ENCODE data around the gene TUFT1. TPM values are rescaled to one million over a fixed set of nuclear protein-coding genes. Genes with fewer than 3 reads are reported as not detected.

TUFT1 gene
- total RNA-seq, 1 donor, result 5.4 TPM

DNA sequence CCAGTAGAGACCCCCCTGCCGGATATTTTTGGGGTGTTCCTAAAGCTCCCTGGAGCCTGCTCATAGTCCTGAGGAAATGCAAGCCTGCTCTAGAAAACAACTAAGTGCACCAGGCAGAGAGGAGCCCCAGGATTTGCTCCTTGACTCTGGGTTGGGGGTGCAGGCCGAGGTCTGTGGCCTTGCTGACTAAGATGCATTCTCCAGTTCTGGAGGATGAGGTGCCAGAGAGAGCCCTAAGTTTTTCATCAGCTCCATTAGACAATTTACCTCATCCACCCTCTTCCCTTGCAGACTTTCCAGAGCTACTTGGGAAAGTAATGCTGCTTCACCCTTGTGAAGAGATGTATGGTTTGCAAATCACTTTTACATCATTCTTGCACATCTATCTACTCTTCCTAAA lies 9.1 kb downstream of the TUFT1 start:
- DNase-seq (ENCODE audit: low read depth), result no peak
- no peak overlapping the region for H3K4me3 ChIP-seq (ENCODE audit: low read depth, low read length)
- TF ChIP-seq, protein P1, sequence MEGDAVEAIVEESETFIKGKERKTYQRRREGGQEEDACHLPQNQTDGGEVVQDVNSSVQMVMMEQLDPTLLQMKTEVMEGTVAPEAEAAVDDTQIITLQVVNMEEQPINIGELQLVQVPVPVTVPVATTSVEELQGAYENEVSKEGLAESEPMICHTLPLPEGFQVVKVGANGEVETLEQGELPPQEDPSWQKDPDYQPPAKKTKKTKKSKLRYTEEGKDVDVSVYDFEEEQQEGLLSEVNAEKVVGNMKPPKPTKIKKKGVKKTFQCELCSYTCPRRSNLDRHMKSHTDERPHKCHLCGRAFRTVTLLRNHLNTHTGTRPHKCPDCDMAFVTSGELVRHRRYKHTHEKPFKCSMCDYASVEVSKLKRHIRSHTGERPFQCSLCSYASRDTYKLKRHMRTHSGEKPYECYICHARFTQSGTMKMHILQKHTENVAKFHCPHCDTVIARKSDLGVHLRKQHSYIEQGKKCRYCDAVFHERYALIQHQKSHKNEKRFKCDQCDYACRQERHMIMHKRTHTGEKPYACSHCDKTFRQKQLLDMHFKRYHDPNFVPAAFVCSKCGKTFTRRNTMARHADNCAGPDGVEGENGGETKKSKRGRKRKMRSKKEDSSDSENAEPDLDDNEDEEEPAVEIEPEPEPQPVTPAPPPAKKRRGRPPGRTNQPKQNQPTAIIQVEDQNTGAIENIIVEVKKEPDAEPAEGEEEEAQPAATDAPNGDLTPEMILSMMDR (IDR thresholded peaks at IDR 0.05; ENCODE audit: insufficient read depth, low read length), result no peak

DNA sequence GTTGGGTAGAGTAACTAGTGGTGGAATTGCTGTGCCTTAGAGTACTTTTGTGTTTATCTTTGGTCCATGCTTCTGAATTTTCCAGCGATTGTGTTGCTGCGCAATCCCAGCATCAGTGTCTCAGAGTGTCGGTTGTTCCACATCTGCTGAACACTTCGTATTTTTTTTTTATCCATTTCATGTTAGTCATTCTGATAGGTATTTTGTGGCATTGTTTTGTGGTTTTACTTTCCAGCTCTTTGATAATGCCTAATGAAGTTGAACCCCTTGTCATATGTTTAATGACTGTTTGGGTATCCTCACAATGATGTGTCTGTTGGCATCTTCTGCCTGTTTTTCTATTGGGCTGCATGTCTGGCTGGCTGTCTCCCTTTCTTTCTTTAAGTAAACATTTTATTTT lies 13.6 kb downstream of the TUFT1 start:
- DNase-seq (ENCODE audit: low read depth), result peak; percentile 25
- TF ChIP-seq, protein P1 (IDR thresholded peaks at IDR 0.05; ENCODE audit: insufficient read depth, low read length), result no peak

DNA sequence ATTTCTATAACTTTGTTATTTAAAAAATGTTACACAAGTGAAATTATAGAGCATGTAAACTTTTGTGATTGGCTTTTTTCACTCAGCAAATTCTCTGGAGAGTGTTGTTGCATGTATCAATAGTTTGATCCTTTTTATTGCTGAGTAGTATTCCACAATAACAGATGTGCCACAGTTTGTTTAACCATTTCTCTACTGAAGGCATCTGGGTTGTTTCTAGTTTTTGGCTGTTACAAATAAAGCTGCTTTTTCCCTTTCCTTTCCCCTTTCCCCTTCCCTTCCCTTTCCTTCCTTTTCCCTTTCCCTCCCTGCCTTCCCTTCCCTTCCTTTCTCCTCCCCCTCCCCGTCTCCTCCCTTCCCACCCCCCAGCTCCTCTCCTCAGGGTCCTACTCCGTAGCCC lies 15.9 kb downstream of the TUFT1 start:
- H3K4me3 ChIP-seq (ENCODE audit: low read depth, low read length), result no peak overlapping the region
- no peak for DNase-seq (ENCODE audit: low read depth)
- TF ChIP-seq, protein P1 (IDR thresholded peaks at IDR 0.05; ENCODE audit: insufficient read depth, low read length), result no peak

More for the DNA sequence above, 13.6 kb downstream of the TUFT1 start:
- no peak overlapping the region for H3K4me3 ChIP-seq (ENCODE audit: low read depth, low read length)

DNA sequence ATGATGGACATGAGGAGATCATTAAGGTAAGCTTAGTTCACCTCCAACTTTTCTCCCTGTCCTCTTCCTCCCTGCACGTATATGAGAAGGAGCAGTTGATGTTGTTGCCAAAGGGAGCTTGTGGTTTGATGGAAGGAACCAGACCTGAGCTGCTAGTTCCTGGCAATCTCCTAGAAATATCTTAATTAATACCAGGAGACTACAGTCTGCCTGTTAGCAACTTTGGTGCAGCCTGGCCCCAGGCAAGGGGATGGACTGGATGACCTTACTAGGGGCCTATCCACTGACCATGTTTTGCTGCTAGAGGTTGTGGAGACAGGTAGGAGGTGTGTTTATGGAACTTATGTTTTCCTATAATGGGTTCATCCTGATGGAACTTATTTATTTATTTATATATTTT lies 22.6 kb downstream of the TUFT1 start:
- H3K4me3 ChIP-seq (ENCODE audit: low read depth, low read length), result no peak overlapping the region
- TF ChIP-seq, protein P1 (IDR thresholded peaks at IDR 0.05; ENCODE audit: insufficient read depth, low read length), result no peak
- DNase-seq (ENCODE audit: low read depth), result no peak

DNA sequence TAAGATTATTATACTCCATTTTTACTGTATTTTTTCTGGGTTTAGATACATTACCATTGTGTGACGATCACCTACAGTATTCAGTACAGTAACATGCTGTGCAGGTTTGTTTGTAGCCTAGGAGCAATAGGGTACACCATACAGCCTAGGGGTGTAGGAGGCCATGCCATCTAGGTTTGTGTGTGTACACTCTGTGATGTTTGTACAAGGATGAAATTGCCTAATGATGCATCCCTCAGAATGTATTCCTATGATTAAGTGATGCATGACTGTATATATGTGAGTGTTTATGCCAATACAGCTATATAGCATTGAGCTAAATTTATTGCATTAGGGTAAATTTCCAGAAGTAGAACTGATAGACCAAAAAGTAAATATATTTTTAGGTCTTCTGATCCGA lies 23.3 kb downstream of the TUFT1 start:
- DNase-seq (ENCODE audit: low read depth), result no peak
- TF ChIP-seq, protein P1 (IDR thresholded peaks at IDR 0.05; ENCODE audit: insufficient read depth, low read length), result no peak
- H3K4me3 ChIP-seq (ENCODE audit: low read depth, low read length), result no peak overlapping the region

DNA sequence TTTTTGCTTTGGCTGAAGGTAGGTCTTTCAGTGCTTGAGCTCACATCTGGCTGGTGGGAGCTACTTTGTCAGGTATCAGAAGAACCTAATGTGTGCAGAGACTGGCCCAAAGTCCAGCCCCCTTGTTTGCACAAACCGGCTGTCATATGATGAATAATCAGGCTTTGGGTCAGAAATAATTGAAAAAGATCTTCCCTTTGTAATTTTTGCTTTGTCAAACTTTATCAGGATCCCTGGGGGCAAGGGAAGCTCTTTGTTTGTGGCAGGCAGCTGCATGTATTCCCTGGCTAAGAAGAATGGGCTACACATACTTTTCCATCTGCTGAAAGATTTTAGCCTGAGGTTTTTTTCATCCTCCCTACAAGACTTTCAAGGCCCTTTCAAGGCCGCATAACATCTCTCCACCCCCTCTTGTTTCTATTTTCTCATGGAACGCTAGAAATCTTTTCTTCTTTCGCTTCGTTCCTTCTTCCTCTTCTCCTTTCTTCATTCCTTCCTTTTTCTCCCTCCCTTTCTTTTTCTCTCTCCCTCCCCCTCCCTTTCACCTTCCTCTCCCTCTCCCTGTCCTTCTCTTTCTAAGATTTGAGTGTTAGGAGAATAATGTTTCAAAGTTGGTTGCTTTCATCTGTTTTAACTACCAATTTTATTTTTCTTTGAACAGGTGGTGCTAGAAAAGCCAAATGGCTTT lies 25.5 kb downstream of the TUFT1 start:
- no peak for DNase-seq (ENCODE audit: low read depth)
- H3K4me3 ChIP-seq (ENCODE audit: low read depth, low read length), result no peak overlapping the region
- TF ChIP-seq, protein P1 (IDR thresholded peaks at IDR 0.05; ENCODE audit: insufficient read depth, low read length), result no peak

DNA sequence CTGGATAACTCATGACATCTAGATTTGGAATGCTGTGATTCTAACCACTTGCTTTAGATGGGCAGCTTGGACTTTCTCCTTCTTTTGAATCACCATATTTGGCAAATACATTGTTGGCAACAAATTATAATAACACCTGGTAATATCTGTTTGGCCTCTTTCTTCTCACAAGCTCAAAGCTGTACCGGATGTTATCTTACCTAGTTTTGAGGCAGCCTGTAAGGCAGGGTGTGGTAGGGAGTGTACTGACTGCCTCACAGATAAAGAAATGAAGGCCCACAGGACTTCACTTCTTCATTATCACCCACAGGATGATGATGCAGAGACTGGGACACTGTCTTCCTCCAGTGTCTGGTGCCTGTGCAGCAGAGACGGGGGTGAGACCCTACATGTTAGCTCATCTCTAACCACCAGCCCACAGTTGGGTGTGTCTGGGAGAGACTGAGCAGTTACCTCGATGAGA lies 28.5 kb downstream of the TUFT1 start:
- no peak overlapping the region for H3K4me3 ChIP-seq (ENCODE audit: low read depth, low read length)
- TF ChIP-seq, protein P1 (IDR thresholded peaks at IDR 0.05; ENCODE audit: insufficient read depth, low read length), result no peak
- DNase-seq (ENCODE audit: low read depth), result no peak

Measured in fibroblast of the aortic adventitia (primary cell).